ENCODE data around the gene CDYL.
"Not testable (repeated sequence)": the region's sequence is repeated elsewhere in the genome, so short reads cannot be mapped to it uniquely, and the experiment has no call there.

Gene CDYL

GRCh38 chr6:4803343-4803744, 27.1 kb downstream of the CDYL start:
- no peak for DNase-seq (ENCODE audit: low read depth in 1 of 2, low spot score in 1 of 2)

- no peak for DNase-seq (ENCODE audit: low read depth in 1 of 2, low spot score in 1 of 2)
These were observed 27.9 kb downstream of the CDYL start for GRCh38 chr6:4804095-4804494.

GRCh38 chr6:4805553-4806336, 29.5 kb downstream of the CDYL start:
- DNase-seq (ENCODE audit: low read depth in 1 of 2, low spot score in 1 of 2), result no peak

GRCh38 chr6:4806337-4806725, 30.1 kb downstream of the CDYL start:
- DNase-seq (ENCODE audit: low read depth in 1 of 2, low spot score in 1 of 2), result no peak

- DNase-seq (ENCODE audit: low read depth in 1 of 2, low spot score in 1 of 2), result no peak
These were observed 30.6 kb downstream of the CDYL start for GRCh38 chr6:4806791-4807190.

- no peak for DNase-seq (ENCODE audit: low read depth in 1 of 2, low spot score in 1 of 2)
These were observed 32.2 kb downstream of the CDYL start for GRCh38 chr6:4808396-4808795.

GRCh38 chr6:4809999-4810918, 34.1 kb downstream of the CDYL start:
- DNase-seq (ENCODE audit: low read depth in 1 of 2, low spot score in 1 of 2), result no peak

- DNase-seq (ENCODE audit: low read depth in 1 of 2, low spot score in 1 of 2), result no peak
These were observed 35.9 kb downstream of the CDYL start for GRCh38 chr6:4812068-4812467.

- DNase-seq (ENCODE audit: low read depth in 1 of 2, low spot score in 1 of 2), result no peak
These were observed 36.9 kb downstream of the CDYL start for GRCh38 chr6:4813055-4813454.

GRCh38 chr6:4814212-4814611, 38.0 kb downstream of the CDYL start:
- DNase-seq (ENCODE audit: low read depth in 1 of 2, low spot score in 1 of 2), result no peak

GRCh38 chr6:4814987-4815386, 38.8 kb downstream of the CDYL start:
- no peak for DNase-seq (ENCODE audit: low read depth in 1 of 2, low spot score in 1 of 2)

GRCh38 chr6:4815584-4815983, 39.4 kb downstream of the CDYL start:
- DNase-seq (ENCODE audit: low read depth in 1 of 2, low spot score in 1 of 2), result no peak

GRCh38 chr6:4816904-4817303, 40.7 kb downstream of the CDYL start:
- no peak for DNase-seq (ENCODE audit: low read depth in 1 of 2, low spot score in 1 of 2)

- DNase-seq (ENCODE audit: low read depth in 1 of 2, low spot score in 1 of 2), result no peak
These were observed 41.3 kb downstream of the CDYL start for GRCh38 chr6:4817551-4817950.

GRCh38 chr6:4818272-4818938, 42.2 kb downstream of the CDYL start:
- DNase-seq (ENCODE audit: low read depth in 1 of 2, low spot score in 1 of 2), result no peak

- no peak for DNase-seq (ENCODE audit: low read depth in 1 of 2, low spot score in 1 of 2)
These were observed 43.6 kb downstream of the CDYL start for GRCh38 chr6:4819706-4820283.

- no peak for DNase-seq (ENCODE audit: low read depth in 1 of 2, low spot score in 1 of 2)
These were observed 44.6 kb downstream of the CDYL start for GRCh38 chr6:4820704-4821276.

- no peak for DNase-seq (ENCODE audit: low read depth in 1 of 2, low spot score in 1 of 2)
These were observed 46.3 kb downstream of the CDYL start for GRCh38 chr6:4822476-4822875.

- DNase-seq (ENCODE audit: low read depth in 1 of 2, low spot score in 1 of 2), result no peak
These were observed 52.0 kb downstream of the CDYL start for GRCh38 chr6:4828187-4828698.

- no peak for DNase-seq (ENCODE audit: low read depth in 1 of 2, low spot score in 1 of 2)
These were observed 52.9 kb downstream of the CDYL start for GRCh38 chr6:4829089-4829488.

GRCh38 chr6:4835540-4835939, 59.3 kb downstream of the CDYL start:
- not testable (repeated sequence) for DNase-seq (ENCODE audit: low read depth in 1 of 2, low spot score in 1 of 2)

Measured in activated CD4-positive, alpha-beta T cell treated with anti-CD3 and anti-CD28 coated beads, Interleukin-2, amount 50 U/mL, for 24 hours (primary cell).